HG02973 (cell line): ENCODE results near the gene OR13C5.

ENCODE experiments used
- ATAC-seq: cut with Tn5 transposase; IDR thresholded peaks from one replicate; pipeline ENCODE4 v1.9.1; 2021; ENCODE audit warnings: moderate library complexity; ENCODE audit not compliant: unreplicated experiment

OR13C5 gene

GRCh38 chr9:104555521-104555920, 43.7 kb downstream of the OR13C5 start:
- no peak for ATAC-seq

GRCh38 chr9:104553261-104553660, 46.0 kb downstream of the OR13C5 start:
- ATAC-seq, result no peak
